Left lung (tissue), 10 donors: Measurements from ENCODE around the gene FAM50A. TPM values are rescaled to one million over a fixed set of nuclear protein-coding genes. Genes with fewer than 3 reads are reported as not detected.

Source experiments
- ATAC-seq: fragments of 200-7000 bp; cut with Tn5 transposase; one replicate; pipeline ENCODE4 v1.9.1; 2020; ENCODE audit warnings: moderate library complexity
- DNase-seq, 4 donors: peaks; one replicate each; pipeline ENCODE4 v3.0.0-alpha.2; 2013 to 2020
- H3K27ac ChIP-seq, 2 donors: fragments of 200-600 bp; sonication (generic) in 1 of 2; one replicate each; pipeline versions ENCODE4 v1.5.0 to v1.8.0; 2020 to 2021
- H3K27me3 ChIP-seq, 2 donors: fragments of 200-600 bp; sonication (generic) in 1 of 2; one replicate each; pipeline versions ENCODE4 v1.5.0 to v1.8.0; 2020 to 2021
- H3K36me3 ChIP-seq, 2 donors: fragments of 200-600 bp; sonication (generic) in 1 of 2; one replicate each; pipeline versions ENCODE4 v1.5.0 to v1.8.0; 2020 to 2021
- H3K4me1 ChIP-seq, 2 donors: fragments of 200-600 bp; one replicate each; pipeline ENCODE4 v1.8.0; 2021
- H3K4me3 ChIP-seq, 2 donors: fragments of 200-600 bp; sonication (generic) in 1 of 2; one replicate each; pipeline versions ENCODE4 v1.5.0 to v1.8.0; 2020 to 2021; ENCODE audit warnings: mild to moderate bottlenecking in 1 of 2
- H3K9me3 ChIP-seq, 2 donors: fragments of 200-600 bp; sonication (generic) in 1 of 2; one replicate each; pipeline versions ENCODE4 v1.5.0 to v1.8.0; 2020 to 2021
- intact Hi-C, 2 donors: fragments of 100-400 bp; cut with DNase I; formaldehyde crosslinking; loops; one replicate each; pipeline versions ENCODE4 v1.11.2 to v1.14.2; 2022
- polyA plus RNA-seq, 6 donors: library from polyadenylated mRNA; unstranded; fragments of 120-200 nt; gene quantifications; one replicate each; pipeline ENCODE4 v1.2.1, GENCODE V29; 2013; ENCODE audit not compliant: insufficient read length in 6 of 6
- total RNA-seq, 2 donors: library from RNA; stranded (reverse); fragmentation: NEBNext Ultra II Directional; extraction: Animal tissue kit (Norgen Biotek cat#: 25700); gene quantifications; one replicate each; pipeline ENCODE4 v1.2.1, GENCODE V29; 2021
- TF ChIP-seq, protein P1 (sequence below), 2 donors: fragments of 200-600 bp; sonication (generic) in 1 of 2; IDR thresholded peaks; one replicate each; pipeline versions ENCODE4 v1.5.0 to v1.8.0; 2021; ENCODE audit warnings: antibody characterized with exemption in 2 of 2
- donor health status: DM: no; HTN: yes; CAD: no.
- donor health status: DM: no; HTN: no; CAD: no.

Gene FAM50A
- total and polyA plus RNA-seq, 8 donors = 43.1 to 82.1 (median 49.1) TPM

DNA sequence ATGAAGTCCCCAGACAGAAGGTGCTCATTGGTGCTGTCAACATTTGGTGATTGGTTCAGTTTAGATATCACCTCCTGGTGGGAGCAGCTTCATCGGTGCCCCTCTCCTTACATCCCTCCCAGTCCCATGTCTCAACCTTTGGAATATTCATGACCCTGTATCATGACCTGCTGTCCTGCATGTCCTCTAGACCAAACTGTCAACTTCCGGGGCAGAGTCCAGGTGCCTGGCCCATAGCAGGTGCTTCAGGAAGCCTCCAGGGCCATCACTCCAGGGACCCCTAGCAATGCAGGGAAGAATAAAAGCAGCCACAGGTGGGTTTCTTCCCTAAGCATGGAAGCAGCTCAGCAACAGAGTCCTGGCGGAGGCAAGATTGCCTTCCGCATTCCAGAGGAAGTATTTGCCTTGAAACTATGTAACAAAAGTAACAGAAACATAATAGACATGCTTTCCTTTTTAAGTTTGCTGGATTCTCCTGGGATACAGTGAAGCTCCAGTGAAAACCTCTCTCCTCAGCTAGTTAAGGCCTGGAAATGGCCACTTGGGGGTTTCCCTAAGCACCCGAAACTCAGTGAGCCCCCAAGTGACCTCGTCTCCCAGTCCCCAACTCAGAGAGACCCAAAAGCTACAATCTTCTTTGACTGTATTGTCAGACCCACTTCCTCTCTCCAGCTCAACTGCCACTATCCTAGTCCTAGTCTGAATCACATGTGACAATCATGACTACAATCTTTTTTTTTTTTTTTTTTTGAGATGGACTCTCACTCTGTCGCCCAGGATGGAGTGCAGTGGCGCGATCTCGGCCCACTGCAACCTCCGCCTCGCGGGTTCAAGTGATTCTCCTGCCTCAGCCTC, 16.8 kb upstream of the FAM50A start:
- peak overlapping the region in 1 of 2 donors; percentile 80 for H3K4me3 ChIP-seq
- H3K27ac ChIP-seq = peak overlapping the region; percentile 48 to 64
- no peak for DNase-seq
- intact Hi-C loops = no loop called here
- no peaks in the 10 kb centered on the region for H3K27me3 ChIP-seq
- no peaks in the 10 kb centered on the region for H3K9me3 ChIP-seq
- TF ChIP-seq, protein P1, sequence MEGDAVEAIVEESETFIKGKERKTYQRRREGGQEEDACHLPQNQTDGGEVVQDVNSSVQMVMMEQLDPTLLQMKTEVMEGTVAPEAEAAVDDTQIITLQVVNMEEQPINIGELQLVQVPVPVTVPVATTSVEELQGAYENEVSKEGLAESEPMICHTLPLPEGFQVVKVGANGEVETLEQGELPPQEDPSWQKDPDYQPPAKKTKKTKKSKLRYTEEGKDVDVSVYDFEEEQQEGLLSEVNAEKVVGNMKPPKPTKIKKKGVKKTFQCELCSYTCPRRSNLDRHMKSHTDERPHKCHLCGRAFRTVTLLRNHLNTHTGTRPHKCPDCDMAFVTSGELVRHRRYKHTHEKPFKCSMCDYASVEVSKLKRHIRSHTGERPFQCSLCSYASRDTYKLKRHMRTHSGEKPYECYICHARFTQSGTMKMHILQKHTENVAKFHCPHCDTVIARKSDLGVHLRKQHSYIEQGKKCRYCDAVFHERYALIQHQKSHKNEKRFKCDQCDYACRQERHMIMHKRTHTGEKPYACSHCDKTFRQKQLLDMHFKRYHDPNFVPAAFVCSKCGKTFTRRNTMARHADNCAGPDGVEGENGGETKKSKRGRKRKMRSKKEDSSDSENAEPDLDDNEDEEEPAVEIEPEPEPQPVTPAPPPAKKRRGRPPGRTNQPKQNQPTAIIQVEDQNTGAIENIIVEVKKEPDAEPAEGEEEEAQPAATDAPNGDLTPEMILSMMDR (IDR thresholded peaks at IDR 0.05) = no peak
- no peak for ATAC-seq
- peaks cover 0 to 5% of the 10 kb centered on the region in 2 donors for H3K36me3 ChIP-seq
- H3K4me1 ChIP-seq = peaks cover 0 to 37% of the 10 kb centered on the region in 2 donors

DNA sequence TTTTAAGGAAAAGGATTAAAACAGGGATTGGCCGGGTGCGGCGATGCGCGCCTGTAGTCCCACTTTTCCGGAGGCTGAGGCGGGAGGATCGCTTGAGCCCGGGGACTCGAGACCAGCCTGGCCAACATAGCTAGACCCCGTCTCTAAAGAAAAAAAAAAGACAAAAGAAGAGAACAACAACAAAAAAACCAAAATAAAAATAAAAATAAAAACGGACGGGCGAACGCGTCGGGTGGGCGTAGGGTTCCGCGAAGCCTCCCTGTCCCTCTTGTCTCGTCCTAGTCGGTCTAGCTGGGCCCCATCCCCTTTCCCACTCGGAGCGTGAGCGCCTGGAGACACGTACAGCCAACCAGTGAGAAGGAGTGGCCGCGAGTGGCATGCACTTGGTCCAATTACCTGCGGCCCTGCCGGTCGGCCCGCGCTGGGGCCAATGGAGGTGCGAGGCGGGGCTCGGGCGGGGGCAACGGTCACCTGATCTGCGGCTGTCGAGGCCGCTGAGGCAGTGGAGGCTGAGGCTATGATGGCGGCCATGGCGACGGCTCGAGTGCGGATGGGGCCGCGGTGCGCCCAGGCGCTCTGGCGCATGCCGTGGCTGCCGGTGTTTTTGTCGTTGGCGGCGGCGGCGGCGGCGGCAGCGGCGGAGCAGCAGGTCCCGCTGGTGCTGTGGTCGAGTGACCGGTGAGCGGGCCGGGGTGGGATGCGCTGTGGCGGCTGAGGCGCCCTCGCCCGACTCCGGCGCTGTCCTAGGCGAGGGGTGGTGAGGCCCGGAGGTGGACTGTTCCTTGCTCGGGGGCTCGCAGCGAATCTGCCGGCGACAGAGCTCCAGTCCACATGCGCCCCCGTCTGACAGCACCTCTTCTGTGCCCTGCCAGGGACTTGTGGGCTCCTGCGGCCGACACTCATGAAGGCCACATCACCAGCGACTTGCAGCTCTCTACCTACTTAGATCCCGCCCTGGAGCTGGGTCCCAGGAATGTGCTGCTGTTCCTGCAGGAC, 15.5 kb upstream of the FAM50A start, which contains the start of gene ATP6AP1:
Gene ATP6AP1 (plus strand): TSS at position 502 of the 996 bp plus-strand sequence. CDS start 16 bp downstream, at position 518.
- intact Hi-C loops = no loop called here
- H3K4me3 ChIP-seq = peak within 1 kb of the TSS; percentile 59 to 80
- TF ChIP-seq, protein P1 (IDR thresholded peaks at IDR 0.05) = no peak
- ATAC-seq = peak; percentile 97
- H3K4me1 ChIP-seq = peaks cover 0 to 39% of the 10 kb centered on the region in 2 donors
- peak; percentile 79 to 94 (median 93) for DNase-seq
- H3K27me3 ChIP-seq = no peaks in the 10 kb centered on the region
- peaks cover 0 to 18% of the 10 kb centered on the region in 2 donors for H3K36me3 ChIP-seq
- peak within 1 kb of the TSS; percentile 73 to 85 for H3K27ac ChIP-seq
- no peaks in the 10 kb centered on the region for H3K9me3 ChIP-seq

DNA sequence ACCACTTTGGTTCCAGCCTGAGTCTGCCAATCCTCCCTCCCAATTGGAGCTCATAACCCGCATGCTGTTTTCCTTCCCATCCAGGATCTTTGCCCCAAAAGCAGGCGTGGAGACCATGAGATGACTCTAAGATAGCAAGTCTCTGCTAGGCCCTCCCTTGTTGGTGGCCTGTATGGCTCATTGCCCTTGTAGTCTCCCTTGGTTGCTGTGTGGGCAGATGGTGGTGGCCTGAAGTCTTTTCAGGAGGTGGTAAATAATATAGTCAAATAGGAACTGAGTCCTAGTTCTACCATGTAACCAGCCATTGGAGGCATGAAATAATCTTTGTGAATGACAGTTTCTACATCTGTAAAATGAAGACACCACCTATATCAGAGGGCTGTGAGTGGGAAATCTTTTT, 14.2 kb upstream of the FAM50A start:
- no peaks in the 10 kb centered on the region for H3K9me3 ChIP-seq
- no peak for ATAC-seq
- DNase-seq = no peak
- peak overlapping the region in 1 of 2 donors; percentile 80 for H3K4me3 ChIP-seq
- peaks cover 0 to 31% of the 10 kb centered on the region in 2 donors for H3K36me3 ChIP-seq
- peak overlapping the region in 1 of 2 donors; percentile 85 for H3K27ac ChIP-seq
- intact Hi-C loops = no loop called here
- H3K4me1 ChIP-seq = peaks cover 0 to 35% of the 10 kb centered on the region in 2 donors
- TF ChIP-seq, protein P1 (IDR thresholded peaks at IDR 0.05) = no peak
- no peaks in the 10 kb centered on the region for H3K27me3 ChIP-seq

DNA sequence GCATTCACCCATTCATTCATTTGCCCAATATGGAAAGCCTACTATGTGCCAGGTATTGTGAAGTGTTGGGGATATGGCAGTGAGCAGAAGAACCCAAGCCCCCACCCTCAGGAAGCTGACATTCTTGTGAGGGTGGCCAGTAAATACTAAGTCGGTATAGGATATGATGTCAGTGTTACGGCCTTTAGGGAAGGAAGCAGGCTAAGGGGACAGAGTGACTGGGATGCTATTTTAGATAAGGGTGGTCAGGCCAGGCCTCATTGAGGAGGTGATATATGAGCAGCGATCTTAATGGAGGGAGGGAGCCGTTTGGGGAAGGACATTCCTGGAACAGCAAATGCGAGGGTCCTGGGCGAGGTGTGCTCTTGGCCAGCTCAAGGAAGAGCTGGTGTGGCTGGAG, 13.5 kb upstream of the FAM50A start:
- Histone ChIP-seq H3K27me3 (no peaks in the 10 kb centered on the region), H3K9me3 (no peaks in the 10 kb centered on the region), H3K36me3 (peaks cover 0 to 38% of the 10 kb centered on the region in 2 donors), H3K4me3 (peak overlapping the region in 1 of 2 donors; percentile 80), H3K4me1 (peaks cover 0 to 35% of the 10 kb centered on the region in 2 donors), H3K27ac (peak overlapping the region; percentile 39 to 80)
- intact Hi-C loops = no loop called here
- TF ChIP-seq, protein P1 (IDR thresholded peaks at IDR 0.05) = no peak
- no peak for ATAC-seq
- DNase-seq = no peak
